Kidney epithelial cell (primary cell): ENCODE results near the gene GAS2. TPM values are rescaled to one million over a fixed set of nuclear protein-coding genes. Genes with fewer than 3 reads are reported as not detected.
A peak's percentile ranks its signal among the peaks of the same experiment; 100 is the strongest.

Experiments used
- DNase-seq: peaks from one replicate; pipeline ENCODE4 v3.0.0-alpha.2; 2010; ENCODE audit warnings: low read depth
- H3K27me3 ChIP-seq: 2 replicates; pipeline ENCODE4 v1.6.0; 2011; ENCODE audit warnings: low read length; ENCODE audit not compliant: control insufficient read depth, insufficient read depth
- H3K36me3 ChIP-seq: 2 replicates; pipeline ENCODE4 v1.5.1; 2011; ENCODE audit warnings: low read length; ENCODE audit not compliant: control insufficient read depth, insufficient read depth
- H3K4me3 ChIP-seq: 2 replicates; pipeline ENCODE4 v1.5.1; 2011; ENCODE audit warnings: low read depth, mild to moderate bottlenecking, control low read depth, low read length
- CTCF ChIP-seq: IDR thresholded peaks from 2 replicates; pipeline ENCODE4 v1.5.1; 2011; ENCODE audit warnings: mild to moderate bottlenecking, moderate library complexity, low read length, control low read depth, inconsistent platforms; ENCODE audit not compliant: insufficient read depth, poor library complexity, severe bottlenecking
- total RNA-seq: library from RNA; depleted of rRNA; stranded (reverse); fragments of >200 nt; gene quantifications from 2 replicates; pipeline ENCODE4 v1.2.3, GENCODE V29; 2015

GAS2 gene
- total RNA-seq, 1 donor from 2014 or later, result 0.46 TPM

GRCh38 chr11:22627421-22627820 is 39.0 kb upstream of the GAS2 start:
- Histone ChIP-seq H3K36me3 (no peaks in the 10 kb centered on the region), H3K4me3 (no peak overlapping the region), H3K27me3 (no peaks in the 10 kb centered on the region)
- no peak for TF ChIP-seq CTCF
- DNase-seq, result no peak

GRCh38 chr11:22633354-22633902 is 33.0 kb upstream of the GAS2 start:
- H3K27me3 ChIP-seq, result no peaks in the 10 kb centered on the region

GRCh38 chr11:22634897-22635629 is 31.3 kb upstream of the GAS2 start:
- no peak overlapping the region for H3K4me3 ChIP-seq

More at GRCh38 chr11:22633354-22633902, 33.0 kb upstream of the GAS2 start:
- TF ChIP-seq CTCF, result no peak
- Histone ChIP-seq H3K4me3 (no peak overlapping the region), H3K36me3 (no peaks in the 10 kb centered on the region)
- no peak for DNase-seq

GRCh38 chr11:22635689-22636088 is 30.7 kb upstream of the GAS2 start:
- no peak for TF ChIP-seq CTCF
- no peaks in the 10 kb centered on the region for H3K36me3 ChIP-seq
- H3K27me3 ChIP-seq, result no peaks in the 10 kb centered on the region
- no peak for DNase-seq
- H3K4me3 ChIP-seq, result no peak overlapping the region

More at GRCh38 chr11:22634897-22635629, 31.3 kb upstream of the GAS2 start:
- DNase-seq, result peak; percentile 14
- TF ChIP-seq CTCF, result no peak
- no peaks in the 10 kb centered on the region for H3K27me3 ChIP-seq
- H3K36me3 ChIP-seq, result no peaks in the 10 kb centered on the region

GRCh38 chr11:22640862-22641261 is 25.5 kb upstream of the GAS2 start:
- no peaks in the 10 kb centered on the region for H3K36me3 ChIP-seq
- DNase-seq, result no peak
- H3K27me3 ChIP-seq, result no peaks in the 10 kb centered on the region
- no peak overlapping the region for H3K4me3 ChIP-seq
- no peak for TF ChIP-seq CTCF
